AG04450 (cell line): ENCODE data around the gene ODC1. TPM values are rescaled to one million over a fixed set of nuclear protein-coding genes. Genes with fewer than 3 reads are reported as not detected.

Experiments used
- CTCF ChIA-PET: fragments of 300-600, 350-600 bp; formaldehyde crosslinking; extraction: SDS; loops from one replicate; lab custom pipeline; 2022; ENCODE audit warnings: antibody characterized with exemption, inconsistent platforms; lab: Charles Lee
- POLR2A ChIA-PET: fragments of 350-600 bp; formaldehyde crosslinking; extraction: SDS; loops from one replicate; lab custom pipeline; 2021; ENCODE audit warnings: antibody characterized with exemption, inconsistent platforms; lab: Yijun Ruan, JAX
- DNase-seq: peaks from one replicate; pipeline ENCODE4 v3.0.0-alpha.2; 2011; ENCODE audit warnings: low read depth, low spot score
- H3K27ac ChIP-seq: one replicate; pipeline ENCODE4 v1.5.1; 2012; ENCODE audit warnings: low read depth, low read length, control low read depth
- H3K27me3 ChIP-seq: one replicate; pipeline ENCODE4 v1.6.0; 2012; ENCODE audit warnings: low read length; ENCODE audit not compliant: control insufficient read depth, insufficient read depth
- H3K4me3 ChIP-seq: 2 replicates; pipeline ENCODE4 v1.5.1; 2011; ENCODE audit warnings: mild to moderate bottlenecking, low read depth, low read length, control low read depth
- H3K9me3 ChIP-seq: 2 replicates; pipeline ENCODE4 v1.5.1; 2012; ENCODE audit warnings: low read length; ENCODE audit not compliant: control insufficient read depth, insufficient read depth
- polyA plus RNA-seq: library from polyadenylated mRNA; depleted of rRNA; stranded (reverse); fragments of >200 nt; gene quantifications from 2 replicates; pipeline ENCODE4 v1.2.3, GENCODE V29; 2011
- TF ChIP-seq, protein P1 (sequence below): IDR thresholded peaks from 2 replicates; pipeline ENCODE4 v1.5.1; 2011; ENCODE audit warnings: low read depth, low read length, control low read depth, inconsistent platforms

Gene ODC1
- polyA plus RNA-seq, 1 experiment: 168 TPM

DNA sequence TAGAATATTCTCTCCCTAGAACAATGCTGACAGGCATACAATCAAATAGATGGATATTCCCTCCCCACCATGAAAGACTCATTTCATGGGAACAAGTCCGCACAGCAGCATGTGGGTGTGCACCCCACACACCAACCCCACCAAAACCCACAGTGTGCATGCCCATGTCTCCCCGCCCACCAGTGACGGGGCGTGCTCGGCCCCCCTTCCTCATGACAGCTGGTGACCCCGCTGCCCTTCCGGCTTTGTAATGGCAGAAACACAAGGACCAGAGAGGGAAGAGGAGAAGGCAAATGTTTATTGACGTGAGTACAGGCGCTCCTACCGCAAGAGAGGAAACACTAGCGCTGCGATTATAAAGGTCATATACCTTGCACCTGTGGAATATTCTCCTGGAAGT lies 30.8 kb upstream of the ODC1 start:
- ChIA-PET CTCF (no interaction called here), POLR2A (no interaction called here)
- H3K27me3 ChIP-seq: peaks cover 27% of the 10 kb centered on the region
- TF ChIP-seq, protein P1, sequence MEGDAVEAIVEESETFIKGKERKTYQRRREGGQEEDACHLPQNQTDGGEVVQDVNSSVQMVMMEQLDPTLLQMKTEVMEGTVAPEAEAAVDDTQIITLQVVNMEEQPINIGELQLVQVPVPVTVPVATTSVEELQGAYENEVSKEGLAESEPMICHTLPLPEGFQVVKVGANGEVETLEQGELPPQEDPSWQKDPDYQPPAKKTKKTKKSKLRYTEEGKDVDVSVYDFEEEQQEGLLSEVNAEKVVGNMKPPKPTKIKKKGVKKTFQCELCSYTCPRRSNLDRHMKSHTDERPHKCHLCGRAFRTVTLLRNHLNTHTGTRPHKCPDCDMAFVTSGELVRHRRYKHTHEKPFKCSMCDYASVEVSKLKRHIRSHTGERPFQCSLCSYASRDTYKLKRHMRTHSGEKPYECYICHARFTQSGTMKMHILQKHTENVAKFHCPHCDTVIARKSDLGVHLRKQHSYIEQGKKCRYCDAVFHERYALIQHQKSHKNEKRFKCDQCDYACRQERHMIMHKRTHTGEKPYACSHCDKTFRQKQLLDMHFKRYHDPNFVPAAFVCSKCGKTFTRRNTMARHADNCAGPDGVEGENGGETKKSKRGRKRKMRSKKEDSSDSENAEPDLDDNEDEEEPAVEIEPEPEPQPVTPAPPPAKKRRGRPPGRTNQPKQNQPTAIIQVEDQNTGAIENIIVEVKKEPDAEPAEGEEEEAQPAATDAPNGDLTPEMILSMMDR: no peak
- H3K4me3 ChIP-seq: no peak overlapping the region
- H3K27ac ChIP-seq: no peak overlapping the region
- DNase-seq: no peak
- no peaks in the 10 kb centered on the region; the same call in 1 of the 2 replicates for H3K9me3 ChIP-seq

DNA sequence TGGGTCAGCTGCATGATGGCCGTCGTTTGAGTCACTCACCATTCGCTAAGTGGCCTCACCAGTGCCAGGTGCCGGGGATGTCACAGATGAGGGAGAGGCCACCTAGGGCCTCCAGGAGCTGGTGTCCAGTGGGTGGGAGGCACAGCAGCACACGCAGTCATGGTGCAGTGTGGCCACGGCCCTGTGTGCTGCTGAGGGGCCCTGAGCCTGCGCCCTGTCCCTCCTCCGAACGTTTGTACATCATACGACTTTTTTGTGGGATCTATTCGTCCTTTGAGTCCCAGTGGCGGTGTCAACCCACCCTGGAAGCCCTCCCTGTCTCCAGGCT lies 30.1 kb upstream of the ODC1 start:
- H3K27me3 ChIP-seq: peaks cover 20% of the 10 kb centered on the region
- POLR2A ChIA-PET: no interaction called here
- no peak overlapping the region for H3K4me3 ChIP-seq
- CTCF ChIA-PET: no interaction called here
- no peaks in the 10 kb centered on the region; the same call in 1 of the 2 replicates for H3K9me3 ChIP-seq
- TF ChIP-seq, protein P1: no peak
- DNase-seq: no peak
- no peak overlapping the region for H3K27ac ChIP-seq

GRCh38 chr2:10477443-10478297 lies 29.5 kb upstream of the ODC1 start:
- H3K9me3 ChIP-seq: no peaks in the 10 kb centered on the region; the same call in 1 of the 2 replicates
- peaks cover 21% of the 10 kb centered on the region for H3K27me3 ChIP-seq
- no peak overlapping the region for H3K4me3 ChIP-seq
- no peak overlapping the region for H3K27ac ChIP-seq
- ChIA-PET POLR2A (no interaction called here), CTCF (interaction anchor here (0.7 kb wide), 1 partner anchor 180 kb away, joined by 10 read pairs; no protein-coding TSS in a partner anchor)
- DNase-seq: no peak
- TF ChIP-seq, protein P1: no peak

DNA sequence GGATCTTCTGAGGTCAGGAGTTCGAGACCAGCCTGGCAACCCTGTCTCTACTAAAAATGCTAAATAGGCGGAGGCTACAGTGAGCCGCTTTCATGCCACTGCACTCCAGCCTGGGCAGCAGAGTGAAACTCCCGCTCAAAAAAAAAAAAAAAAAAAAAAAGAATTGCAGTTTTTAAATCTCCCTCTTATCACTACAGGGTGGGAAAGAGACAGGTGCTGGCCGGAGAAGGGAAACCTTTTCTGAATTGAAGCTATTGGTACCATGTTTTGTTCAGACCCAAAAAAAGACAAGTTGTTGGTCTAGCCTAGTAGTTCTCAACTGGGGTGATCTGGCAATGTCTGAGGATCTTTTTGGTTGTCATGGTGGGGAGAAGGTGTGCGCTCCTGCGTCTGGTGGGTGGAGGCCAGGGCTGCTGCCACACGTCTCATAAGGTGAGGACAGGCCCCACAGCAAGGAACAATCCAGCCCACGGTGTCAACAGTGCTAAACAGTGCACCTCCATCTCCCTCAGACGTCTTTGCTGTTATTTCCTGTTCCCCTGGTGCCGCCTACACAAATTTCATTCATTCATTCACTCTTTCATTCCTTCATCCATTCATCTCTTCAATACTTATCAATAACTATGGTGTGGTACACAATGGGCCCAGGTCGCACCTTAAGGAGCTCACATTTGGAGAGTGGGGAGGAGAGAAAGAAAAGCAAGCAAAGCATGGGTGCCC lies 28.8 kb upstream of the ODC1 start:
- no peak for DNase-seq
- ChIA-PET POLR2A (no interaction called here), CTCF (interaction anchor here (0.7 kb wide), 1 partner anchor 181 kb away, joined by 10 read pairs; no protein-coding TSS in a partner anchor)
- TF ChIP-seq, protein P1: no peak
- H3K27ac ChIP-seq: no peak overlapping the region
- no peak overlapping the region for H3K4me3 ChIP-seq
- no peaks in the 10 kb centered on the region; the same call in 1 of the 2 replicates for H3K9me3 ChIP-seq
- H3K27me3 ChIP-seq: peaks cover 19% of the 10 kb centered on the region
